ENCODE measurements around the gene ABCA13.

Gene ABCA13

GRCh38 chr7:48525736-48526732, 354.8 kb downstream of the ABCA13 start:
- no peak for DNase-seq (ENCODE audit: low read depth)

GRCh38 chr7:48528646-48529045, 357.4 kb downstream of the ABCA13 start:
- DNase-seq (ENCODE audit: low read depth): no peak

- no peak for DNase-seq (ENCODE audit: low read depth)
Measured at GRCh38 chr7:48537561-48537960, 366.3 kb downstream of the ABCA13 start.

GRCh38 chr7:48540746-48541145, 369.5 kb downstream of the ABCA13 start:
- DNase-seq (ENCODE audit: low read depth): no peak

- no peak for DNase-seq (ENCODE audit: low read depth)
Measured at GRCh38 chr7:48548667-48549066, 377.4 kb downstream of the ABCA13 start.

GRCh38 chr7:48551652-48552051, 380.4 kb downstream of the ABCA13 start:
- DNase-seq (ENCODE audit: low read depth): no peak

- DNase-seq (ENCODE audit: low read depth): no peak
Measured at GRCh38 chr7:48563334-48563733, 392.1 kb downstream of the ABCA13 start.

GRCh38 chr7:48575516-48575915, 404.3 kb downstream of the ABCA13 start:
- DNase-seq (ENCODE audit: low read depth): no peak

- DNase-seq (ENCODE audit: low read depth): no peak
Measured at GRCh38 chr7:48587475-48587874, 416.2 kb downstream of the ABCA13 start.

GRCh38 chr7:48594349-48594748, 423.1 kb downstream of the ABCA13 start:
- no peak for DNase-seq (ENCODE audit: low read depth)

GRCh38 chr7:48595756-48596155, 424.5 kb downstream of the ABCA13 start:
- DNase-seq (ENCODE audit: low read depth): no peak

GRCh38 chr7:48610705-48611104, 439.4 kb downstream of the ABCA13 start:
- no peak for DNase-seq (ENCODE audit: low read depth)

- DNase-seq (ENCODE audit: low read depth): no peak
Measured at GRCh38 chr7:48611993-48612392, 440.7 kb downstream of the ABCA13 start.

GRCh38 chr7:48617508-48617907, 446.2 kb downstream of the ABCA13 start:
- no peak for DNase-seq (ENCODE audit: low read depth)

GRCh38 chr7:48617993-48618392, 446.7 kb downstream of the ABCA13 start:
- DNase-seq (ENCODE audit: low read depth): no peak

GRCh38 chr7:48621076-48621475, 449.8 kb downstream of the ABCA13 start:
- DNase-seq (ENCODE audit: low read depth): no peak

GRCh38 chr7:48627164-48627563, 455.9 kb downstream of the ABCA13 start:
- DNase-seq (ENCODE audit: low read depth): no peak

GRCh38 chr7:48628793-48629349, 457.6 kb downstream of the ABCA13 start:
- DNase-seq (ENCODE audit: low read depth): no peak

GRCh38 chr7:48634116-48634632, 462.9 kb downstream of the ABCA13 start:
- no peak for DNase-seq (ENCODE audit: low read depth)

GRCh38 chr7:48635796-48636195, 464.5 kb downstream of the ABCA13 start:
- no peak for DNase-seq (ENCODE audit: low read depth)

- DNase-seq (ENCODE audit: low read depth): no peak
Measured at GRCh38 chr7:48636391-48637015, 465.2 kb downstream of the ABCA13 start.

- no peak for DNase-seq (ENCODE audit: low read depth)
Measured at GRCh38 chr7:48637382-48637781, 466.1 kb downstream of the ABCA13 start.

GRCh38 chr7:48638041-48638440, 466.8 kb downstream of the ABCA13 start:
- no peak for DNase-seq (ENCODE audit: low read depth)
